Fibroblast of skin of scalp (primary cell): Measurements from ENCODE around the gene CYP4F2.
A peak's percentile ranks its signal among the peaks of the same experiment; 100 is the strongest.
"Not testable (repeated sequence)": the region's sequence is repeated elsewhere in the genome, so short reads cannot be mapped to it uniquely, and the experiment has no call there.

Experiments used
- DNase-seq: peaks from one replicate; pipeline ENCODE4 v3.0.0-alpha.2; 2013

Gene CYP4F2

DNA sequence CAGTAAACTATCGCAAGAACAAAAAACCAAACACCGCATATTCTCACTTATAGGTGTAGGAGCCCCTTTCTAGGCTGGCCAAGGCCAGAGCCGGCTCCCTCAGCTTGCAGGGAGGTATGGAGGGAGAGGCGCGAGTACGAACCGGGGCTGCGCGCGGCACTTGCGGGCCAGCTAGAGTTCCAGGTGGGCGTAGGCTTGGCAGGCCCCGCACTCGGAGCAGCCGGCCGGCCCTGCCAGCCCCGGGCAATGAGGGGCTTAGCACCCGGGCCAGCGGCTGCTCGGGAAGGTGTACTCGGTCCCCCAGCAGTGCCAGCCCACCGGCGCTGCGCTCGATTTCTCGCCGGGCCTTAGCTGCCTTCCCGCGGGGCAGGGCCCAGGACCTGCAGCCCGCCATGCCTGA, 1.7 kb upstream of the CYP4F2 start:
- not testable (repeated sequence) for DNase-seq

DNA sequence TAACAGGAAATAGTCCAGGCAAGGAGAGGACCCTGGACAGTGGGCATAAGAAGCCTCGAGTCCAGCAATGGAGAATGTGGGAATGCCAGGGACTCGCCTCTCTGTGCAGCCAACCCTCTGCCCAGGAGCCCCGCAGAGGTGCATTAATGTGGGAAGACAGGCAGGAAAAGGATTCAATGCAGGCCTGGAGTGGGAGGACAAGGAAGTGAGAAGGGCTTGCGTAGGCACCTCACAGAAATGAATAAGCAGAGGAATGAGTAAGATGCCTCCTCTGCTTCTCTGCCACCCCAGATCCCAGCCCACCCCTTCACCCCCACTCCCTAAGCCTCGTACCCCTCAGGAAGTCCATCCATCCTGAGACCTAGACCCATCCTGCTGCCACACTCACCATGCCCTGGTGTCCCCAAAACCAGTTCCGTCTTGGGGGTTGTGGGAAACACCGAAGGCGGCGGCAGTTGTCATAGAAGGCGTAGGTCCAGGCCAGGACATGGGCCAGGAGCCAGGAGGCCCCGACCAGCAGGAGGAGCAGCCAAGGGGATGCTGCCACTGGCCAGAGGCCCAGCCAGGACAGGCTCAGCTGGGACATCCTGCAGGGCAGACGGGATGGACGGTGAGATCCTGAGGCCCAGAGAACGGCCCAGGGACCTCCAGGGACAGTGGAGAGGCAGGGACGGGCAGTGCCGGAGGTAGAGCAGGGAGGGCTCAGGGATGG, 692 bp downstream of the CYP4F2 start:
- no peak for DNase-seq

DNA sequence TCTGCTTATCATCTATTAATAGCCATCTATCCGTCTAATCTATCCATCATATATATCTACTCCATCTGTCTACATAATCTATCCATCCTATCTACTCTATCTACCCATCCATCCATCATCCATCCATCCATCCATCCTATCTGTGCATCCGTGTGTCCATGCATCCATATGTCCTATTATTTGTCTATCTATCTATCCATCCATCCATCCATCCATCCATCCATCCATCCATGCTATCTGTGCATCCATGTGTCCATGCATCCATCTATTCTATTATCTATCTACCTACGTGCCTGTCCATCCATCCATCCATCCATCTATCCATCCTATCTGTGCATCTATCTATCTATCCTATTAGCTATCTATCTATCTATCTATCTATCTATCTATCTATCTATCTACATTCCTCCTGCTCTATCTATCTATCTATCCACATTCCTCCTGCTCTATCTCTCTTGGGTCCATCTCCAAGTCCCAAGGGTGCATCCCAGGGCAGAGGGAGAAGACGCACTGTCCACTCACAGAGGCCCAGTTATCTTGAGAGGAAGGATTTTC, 1.9 kb downstream of the CYP4F2 start:
- no peak for DNase-seq

DNA sequence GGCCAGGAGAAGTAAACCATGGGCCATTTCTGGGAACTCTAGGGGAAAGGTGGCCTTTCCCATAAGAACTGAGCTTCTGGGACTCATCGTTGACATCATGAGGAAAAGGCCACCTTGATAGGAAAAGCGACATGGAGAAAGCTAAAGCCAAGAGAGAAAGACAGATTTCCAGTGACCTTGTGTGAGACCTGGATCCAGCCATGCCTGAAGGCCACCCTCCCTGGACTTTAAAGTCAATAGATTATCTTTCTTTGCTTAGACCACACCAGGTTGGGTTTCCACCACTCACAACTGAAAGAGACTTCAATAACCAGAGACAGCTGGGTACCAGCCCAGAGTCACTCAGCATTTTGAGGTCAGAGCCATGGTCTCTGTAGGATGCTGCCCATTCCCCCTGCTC, 3.5 kb downstream of the CYP4F2 start:
- DNase-seq = no peak

DNA sequence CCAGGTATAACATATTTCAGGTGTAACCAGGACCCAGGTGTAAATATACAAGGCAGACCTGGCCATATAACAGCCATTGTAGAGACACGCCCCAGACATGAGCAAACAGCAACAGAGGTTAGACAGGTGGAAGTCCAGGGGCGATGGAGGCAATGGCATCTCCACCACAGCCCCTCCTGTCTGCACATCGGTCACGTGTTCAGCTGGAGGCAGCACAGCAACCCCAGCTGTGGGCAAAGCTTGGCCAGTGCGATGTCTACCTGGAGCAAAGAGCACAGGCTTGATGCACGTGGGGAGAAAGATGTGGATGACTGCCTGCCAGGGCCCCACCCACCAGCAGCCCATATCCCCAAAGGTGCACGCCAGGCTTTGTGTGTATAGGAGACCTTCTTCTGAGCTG, 4.4 kb downstream of the CYP4F2 start:
- no peak for DNase-seq

DNA sequence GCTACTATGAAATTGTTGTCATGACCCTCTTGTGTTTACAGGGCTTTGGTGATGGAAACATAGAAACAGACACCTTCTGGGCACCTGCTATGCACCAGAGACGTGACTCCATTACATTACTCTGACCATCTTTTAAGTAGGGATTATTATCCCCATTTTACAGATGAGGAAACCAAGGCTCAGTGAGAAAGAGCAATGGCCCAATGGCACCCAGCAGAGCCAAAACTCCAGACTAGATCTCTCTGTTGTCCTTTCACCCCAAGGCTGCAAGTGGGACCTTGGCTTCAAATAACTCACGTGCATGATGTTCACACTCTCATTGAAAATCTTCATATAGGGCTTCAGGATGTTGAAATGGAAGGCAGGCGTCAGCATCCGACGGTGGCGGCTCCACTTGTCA, 5.9 kb downstream of the CYP4F2 start:
- DNase-seq = no peak

DNA sequence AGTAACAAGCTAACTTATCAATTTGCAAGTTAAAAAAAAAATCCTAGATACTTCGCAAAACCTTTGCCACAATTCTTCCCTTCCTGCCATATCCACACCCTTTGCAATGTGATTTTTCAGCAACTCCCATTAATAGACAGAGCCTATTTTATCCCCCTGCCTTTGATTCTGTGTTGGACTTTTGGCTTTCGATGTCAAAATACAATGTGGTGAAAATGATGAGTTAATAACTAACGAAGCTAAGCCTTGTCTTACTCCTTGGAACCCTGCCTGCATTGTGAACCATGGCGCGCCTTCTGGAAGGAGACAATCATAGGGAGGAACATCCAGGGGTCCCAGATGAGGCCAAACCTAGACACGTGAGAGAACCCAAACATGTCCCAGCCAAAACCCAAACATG, 6.4 kb downstream of the CYP4F2 start:
- no peak for DNase-seq

DNA sequence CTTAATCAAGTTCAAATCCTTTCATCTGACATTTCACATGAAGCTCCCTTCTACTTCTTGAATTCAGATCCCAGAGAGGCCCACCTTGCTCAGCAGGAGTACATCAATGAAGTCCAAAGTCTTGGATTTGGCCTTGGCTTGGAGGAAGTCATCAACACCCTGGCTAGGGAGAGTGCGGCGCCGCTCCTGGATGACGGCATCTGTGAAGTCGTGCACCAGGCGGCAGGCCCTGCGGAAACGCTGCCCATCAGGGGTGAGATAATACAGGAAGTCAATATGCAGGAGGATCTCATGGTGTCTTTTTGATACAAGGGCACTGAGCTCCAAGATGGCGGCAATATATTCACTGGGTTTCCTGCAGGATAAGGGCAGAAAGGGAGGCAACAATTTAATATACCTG, 8.5 kb downstream of the CYP4F2 start:
- not testable (repeated sequence) for DNase-seq

DNA sequence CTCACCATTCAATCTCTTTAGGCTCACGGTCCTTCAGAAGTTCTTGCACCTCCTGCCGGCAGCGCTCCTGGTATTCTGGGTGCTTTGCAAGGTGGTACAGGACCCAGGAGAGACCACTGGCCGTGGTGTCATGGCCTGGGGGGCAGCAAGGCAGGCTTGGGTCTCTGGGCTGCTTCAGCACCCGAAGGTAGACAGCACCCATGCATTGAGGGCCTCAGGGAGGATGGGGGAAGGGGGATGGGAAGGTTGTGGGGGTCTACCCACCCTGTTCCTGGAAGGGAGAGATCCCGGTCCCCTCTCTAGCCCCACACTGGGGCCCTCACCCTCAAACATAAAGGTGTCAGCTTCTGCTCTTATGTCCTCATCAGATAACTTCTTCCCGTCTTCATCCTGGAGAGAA, 12.0 kb downstream of the CYP4F2 start:
- no peak for DNase-seq

DNA sequence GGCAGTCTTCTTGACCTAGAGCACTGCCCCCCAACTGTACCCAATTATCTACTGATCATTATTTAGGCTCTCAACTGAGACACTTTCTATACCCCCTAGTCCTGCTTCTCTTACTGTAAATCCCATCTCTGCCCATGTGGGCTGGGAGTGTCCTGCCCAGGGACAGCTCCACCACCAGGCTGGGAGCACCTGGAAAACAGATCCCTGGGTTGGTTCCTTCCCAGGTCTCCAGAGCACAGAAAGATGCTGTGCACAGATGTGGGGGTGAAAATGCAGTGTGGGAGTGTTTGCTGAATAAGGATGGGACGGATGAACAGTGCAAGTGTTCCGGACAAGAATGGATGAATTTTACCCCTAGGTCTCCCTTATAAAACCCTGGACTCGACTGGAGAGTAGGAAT, 12.7 kb downstream of the CYP4F2 start:
- DNase-seq = no peak

DNA sequence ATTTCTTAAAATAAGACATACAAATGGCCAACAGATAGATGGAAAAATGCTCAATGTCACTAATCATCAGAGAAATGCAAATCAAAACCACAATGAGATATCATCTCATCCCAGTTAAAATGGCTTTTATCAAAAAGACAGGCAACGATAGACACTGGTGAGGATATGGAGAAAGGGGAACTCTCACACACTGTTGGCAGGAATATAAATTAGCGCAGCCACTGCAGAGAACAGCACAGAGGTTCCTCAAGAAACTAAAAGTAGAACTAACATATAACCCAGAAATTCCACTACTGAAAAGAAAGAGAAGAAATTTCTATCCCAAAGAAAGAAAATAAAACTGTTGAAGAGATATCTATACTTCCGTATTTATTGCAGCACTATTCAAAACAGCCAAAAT, 14.5 kb downstream of the CYP4F2 start:
- DNase-seq = not testable (repeated sequence)

DNA sequence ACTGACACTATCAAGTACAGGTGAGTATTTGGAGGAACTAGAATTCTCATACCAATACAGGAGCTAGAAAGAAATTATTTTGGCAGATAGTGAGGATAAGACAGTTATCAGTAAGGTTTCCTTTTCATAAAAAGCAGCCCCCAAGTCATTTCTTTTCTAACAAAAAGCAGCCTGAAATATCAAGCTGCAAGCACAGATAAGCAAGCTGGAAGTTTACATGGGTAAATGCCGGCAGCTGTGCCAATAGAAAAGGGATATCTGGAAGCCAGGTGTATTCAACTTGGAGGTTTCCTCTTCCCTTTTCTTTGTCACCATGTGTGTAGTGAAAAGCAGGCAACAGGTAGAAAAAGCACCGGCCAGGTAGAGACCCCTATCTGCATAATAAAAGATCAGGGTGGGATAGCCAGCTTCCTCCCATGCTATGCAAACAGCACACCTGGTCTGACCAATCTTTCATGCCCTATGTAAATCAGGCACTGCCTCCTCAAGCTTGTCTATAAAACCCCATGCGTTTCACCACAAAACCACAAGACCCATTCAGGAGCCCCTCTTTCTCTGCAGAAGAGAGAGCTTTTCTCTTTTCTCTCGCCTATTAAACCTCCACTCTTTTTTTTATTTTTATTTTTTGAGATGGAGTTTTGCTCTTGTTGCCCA, 22.9 kb downstream of the CYP4F2 start:
- DNase-seq = no peak

DNA sequence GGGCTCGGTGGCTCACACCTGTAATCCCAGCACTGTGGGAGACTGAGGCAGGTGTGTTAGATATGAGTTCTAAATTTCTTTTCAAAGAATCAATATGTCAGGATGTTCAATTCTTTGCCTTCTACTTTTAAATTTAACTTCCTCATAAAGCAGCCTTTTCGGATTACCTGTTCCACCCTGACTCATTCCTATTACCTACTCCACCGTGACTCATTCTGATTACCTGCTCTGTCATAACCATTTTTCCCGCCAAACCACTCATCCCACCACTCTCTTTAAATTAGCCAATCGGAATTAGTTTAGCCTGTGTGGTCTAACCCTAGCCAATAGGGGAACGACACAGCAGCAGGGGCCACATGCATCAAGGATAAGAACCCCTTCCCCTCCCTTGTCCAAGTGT, 24.1 kb downstream of the CYP4F2 start:
- DNase-seq = not testable (repeated sequence)

DNA sequence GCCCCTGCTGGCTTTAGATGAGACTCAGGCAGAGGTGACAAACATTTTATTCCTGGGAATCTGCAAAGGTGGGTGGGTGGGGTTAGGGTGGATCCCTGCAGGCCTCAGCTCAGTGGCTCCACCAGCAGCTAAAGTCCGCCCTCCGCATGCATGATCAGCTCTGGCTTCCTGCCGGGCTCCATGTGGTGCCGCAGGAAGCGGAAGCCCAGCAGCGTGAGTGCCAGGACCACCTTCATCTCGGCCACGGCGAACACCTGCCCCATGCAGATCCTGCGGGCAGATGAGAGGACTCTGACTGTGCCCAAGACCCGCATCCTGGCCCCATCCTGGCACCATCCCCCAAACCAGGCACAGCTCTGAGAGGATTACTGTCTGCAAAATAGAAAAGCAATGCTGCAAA, 26.3 kb downstream of the CYP4F2 start:
- no peak for DNase-seq

DNA sequence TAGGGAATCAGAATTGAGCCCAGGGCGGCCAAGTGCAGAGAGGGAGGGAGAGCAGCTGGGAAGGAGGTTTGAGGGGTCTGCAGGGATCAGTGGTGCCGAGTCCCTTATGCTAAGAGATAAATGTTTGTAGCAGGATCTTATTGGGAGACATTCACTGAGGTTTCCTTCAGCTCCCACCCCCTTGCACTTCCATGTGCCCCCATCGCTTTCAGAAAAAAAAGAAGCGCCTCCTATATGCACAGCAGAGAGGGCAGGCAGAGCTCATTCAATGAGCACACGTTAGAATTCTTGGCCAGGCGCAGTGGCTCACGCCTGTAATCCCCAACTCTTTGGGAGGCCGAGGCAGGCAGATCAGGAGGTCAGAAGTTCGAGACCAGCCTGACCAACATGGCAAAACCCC, 28.0 kb downstream of the CYP4F2 start:
- no peak for DNase-seq

DNA sequence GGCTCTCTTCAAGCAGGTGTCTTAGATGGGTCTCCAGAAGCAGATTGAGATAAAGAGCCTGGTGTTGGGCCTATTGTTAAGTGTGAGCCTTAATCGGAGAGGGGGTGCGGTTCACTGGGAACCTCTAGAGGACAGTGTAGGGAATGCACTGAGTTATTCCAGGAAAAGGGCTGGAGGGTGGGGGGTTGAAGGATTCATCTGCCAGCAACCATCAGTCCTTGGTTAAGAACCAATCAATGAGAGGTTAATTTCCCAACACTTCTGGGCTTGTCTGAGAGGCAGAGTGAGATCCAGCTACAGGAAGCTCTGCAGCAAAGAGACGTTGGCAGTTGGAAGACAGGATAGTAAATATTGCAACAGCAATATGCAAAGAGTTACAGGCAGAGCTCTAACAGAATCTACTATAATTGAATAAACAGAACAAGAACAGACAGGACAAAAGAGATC, 28.7 kb downstream of the CYP4F2 start:
- peak; percentile 20 for DNase-seq

DNA sequence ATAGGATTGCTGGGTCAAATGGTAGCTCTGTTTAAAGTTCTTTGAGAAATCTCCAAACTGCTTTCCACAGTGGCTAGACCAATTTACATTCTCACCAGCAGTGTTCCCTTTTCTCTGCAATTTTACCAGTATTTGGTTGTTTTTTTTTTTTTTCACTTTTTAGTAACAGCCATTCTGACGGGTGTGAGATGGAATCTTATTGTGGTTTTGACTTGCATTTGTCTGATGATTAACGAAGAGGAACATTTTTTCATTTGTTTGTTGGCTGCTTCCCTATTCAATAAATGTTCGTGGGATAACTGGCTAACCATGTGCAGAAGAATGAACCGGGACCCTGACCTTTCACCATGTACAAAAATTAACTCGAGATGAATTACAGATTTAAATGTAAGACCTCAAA, 31.2 kb downstream of the CYP4F2 start:
- no peak for DNase-seq

DNA sequence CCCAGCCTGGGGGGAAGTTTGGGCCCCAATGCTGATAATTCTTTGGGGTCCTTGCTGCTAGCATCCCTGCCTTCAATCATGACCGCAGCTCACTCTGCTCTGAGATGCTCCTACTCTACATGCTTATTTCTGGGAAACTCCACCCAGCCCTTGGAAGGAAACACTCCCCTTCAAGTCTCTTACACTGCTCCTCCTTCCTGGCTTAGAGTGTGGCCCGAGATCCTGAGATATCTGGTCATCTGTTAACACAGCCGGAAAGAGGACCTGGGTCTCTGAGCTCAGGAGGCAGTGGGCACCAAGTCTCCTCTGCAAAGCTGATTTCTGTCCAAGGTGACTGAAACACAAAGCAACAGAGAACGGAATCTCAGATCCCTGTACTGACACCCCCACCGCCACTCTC, 33.0 kb downstream of the CYP4F2 start:
- DNase-seq = no peak

DNA sequence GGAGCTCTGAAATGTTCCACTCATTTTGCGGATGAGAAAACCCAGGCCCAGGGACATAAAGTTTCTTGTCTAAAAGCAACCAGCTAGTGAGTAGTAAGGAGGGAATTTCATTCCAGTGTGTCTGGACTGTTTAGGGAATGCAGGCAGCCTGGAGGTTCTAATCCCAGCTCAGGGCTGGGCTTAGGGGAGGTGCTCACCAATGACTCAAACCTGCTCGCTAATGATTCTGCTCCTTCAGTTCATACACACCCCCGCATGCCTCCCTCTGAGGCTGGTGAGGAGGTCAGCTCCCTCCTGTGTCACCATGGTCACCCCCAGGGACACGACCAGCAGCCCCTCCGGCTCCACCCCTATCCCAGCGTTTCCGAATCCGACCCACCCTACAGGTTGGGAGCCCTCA, 34.6 kb downstream of the CYP4F2 start:
- no peak for DNase-seq

DNA sequence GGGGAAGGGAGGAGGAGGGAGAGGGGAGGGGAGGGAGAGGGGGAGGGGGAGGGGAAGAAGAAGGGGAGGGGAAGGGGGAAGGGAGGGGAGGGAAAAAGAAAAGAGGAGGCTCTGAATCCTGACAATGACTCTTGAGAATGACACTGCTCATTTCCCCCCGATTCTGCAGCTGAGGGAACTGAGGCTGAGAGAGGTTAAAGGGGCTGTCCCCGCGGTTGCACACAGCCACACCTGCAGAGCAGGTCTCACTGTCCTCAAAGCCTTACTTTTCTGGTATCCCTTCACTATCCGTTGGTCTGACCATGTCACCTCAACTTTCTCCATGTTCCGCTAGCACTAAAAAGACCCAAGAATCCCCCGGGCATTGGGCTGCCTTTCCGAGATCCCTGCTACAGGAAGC, 35.4 kb downstream of the CYP4F2 start:
- no peak for DNase-seq

DNA sequence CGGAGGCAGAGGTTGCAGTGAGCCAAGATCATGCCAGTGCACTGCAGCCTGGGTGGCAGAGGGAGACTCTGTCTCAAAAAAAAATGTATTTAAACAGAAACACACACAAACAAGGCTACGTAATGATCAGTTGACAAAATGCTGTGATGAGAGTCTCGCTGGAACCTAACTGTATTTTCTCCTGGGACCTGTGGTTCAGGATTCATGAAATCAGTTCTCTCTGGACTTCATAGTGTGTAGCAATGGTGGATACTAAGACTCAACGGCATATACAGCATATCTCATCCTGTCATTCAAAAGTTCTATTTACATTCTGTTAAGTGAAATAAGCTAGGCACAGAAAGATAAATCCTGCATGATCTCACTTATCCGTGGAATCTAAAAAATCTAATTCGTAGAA, 37.4 kb downstream of the CYP4F2 start:
- DNase-seq = no peak

DNA sequence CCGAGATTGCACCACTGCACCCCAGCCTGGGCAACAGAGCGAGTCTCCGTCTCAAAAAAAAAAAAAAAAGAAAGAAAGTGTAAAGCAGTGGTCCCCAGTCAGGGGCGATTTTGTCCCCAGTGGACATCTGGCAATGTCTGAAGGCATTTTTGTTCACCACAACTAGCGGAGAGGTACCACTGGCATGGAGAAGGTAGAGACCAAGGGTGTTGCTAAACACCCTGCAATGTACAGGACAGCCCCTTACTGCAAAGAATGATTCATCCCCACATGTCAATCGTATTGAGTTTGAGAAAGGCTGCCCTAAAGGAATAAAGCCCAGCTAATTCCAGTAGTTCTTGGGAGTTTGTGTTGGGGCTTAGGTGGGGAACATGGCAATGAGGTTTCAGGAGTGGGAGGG, 38.7 kb downstream of the CYP4F2 start:
- DNase-seq = no peak

DNA sequence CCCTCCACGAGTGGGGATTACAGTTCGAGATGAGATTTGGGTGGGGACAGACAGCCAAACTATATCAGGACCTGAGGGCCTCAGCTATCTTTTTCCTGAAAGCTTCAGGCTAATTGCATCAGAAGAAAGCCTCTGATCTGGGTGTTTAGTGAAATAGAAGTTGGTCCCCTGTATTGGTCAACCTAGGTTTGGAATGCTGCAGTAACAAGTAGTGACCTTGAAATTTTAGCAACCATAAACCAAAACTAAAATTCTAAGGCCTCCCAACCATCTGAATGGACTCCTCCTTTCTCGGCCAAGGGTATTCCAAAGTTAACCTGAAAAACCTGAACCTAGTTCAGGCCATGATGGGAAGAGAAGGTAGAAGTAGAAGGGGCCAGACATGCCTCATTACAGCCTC, 47.5 kb downstream of the CYP4F2 start:
- no peak for DNase-seq

DNA sequence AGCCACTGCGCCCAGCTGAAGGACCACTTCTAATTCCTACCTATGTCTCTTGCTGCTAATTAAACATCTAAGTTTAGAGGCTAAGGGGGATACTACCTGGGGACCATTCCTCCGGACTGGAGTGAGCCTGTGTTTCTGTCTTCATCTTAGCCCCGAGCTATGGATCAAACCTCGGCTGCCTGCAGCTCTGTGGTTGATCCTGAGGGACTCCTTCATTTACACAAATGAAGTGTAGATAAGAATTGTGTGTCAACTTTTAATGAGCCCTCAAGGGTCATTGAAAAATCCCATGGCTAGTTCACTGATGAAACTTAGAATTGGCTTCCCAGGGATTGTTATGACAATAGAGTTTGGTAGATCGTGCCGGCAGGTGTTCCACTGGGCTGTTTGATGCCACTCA, 51.0 kb downstream of the CYP4F2 start:
- no peak for DNase-seq

DNA sequence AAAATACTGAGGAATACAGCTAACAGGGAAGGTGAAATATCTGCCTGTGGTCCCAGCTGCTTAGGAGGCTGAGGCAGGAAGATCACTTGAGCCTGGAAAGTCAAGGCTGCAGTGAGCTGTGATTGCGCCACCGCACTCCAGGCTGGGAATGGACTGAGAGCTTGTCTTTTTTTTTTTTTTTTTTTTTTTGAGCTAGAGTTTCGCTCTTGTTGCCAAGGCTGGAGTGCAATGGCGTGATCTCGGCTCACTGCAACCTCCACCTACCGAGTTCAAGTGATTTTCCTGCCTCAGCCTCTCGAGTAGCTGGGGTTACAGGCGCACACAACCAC, 54.0 kb downstream of the CYP4F2 start:
- DNase-seq = not testable (repeated sequence)
